GM18867 (cell line): ENCODE measurements around the gene C1QA.

Experiments
- ATAC-seq: cut with Tn5 transposase; IDR thresholded peaks from one replicate; pipeline ENCODE4 v1.9.1; 2021; ENCODE audit warnings: mild to moderate bottlenecking, moderate library complexity; ENCODE audit not compliant: unreplicated experiment

Gene C1QA, protein sequence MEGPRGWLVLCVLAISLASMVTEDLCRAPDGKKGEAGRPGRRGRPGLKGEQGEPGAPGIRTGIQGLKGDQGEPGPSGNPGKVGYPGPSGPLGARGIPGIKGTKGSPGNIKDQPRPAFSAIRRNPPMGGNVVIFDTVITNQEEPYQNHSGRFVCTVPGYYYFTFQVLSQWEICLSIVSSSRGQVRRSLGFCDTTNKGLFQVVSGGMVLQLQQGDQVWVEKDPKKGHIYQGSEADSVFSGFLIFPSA

GRCh38 chr1:22636353-22636752 is at the start of gene C1QA:
C1QA (plus strand) TSS chr1:22636628; CDS start chr1:22637617, 989 bp downstream.
- ATAC-seq, result no peak

GRCh38 chr1:22587247-22587646 is 49.2 kb upstream of the C1QA start:
- ATAC-seq, result no peak

GRCh38 chr1:22588899-22589422 is 47.5 kb upstream of the C1QA start:
- no peak for ATAC-seq

GRCh38 chr1:22591576-22591975 is 44.9 kb upstream of the C1QA start:
- no peak for ATAC-seq

DNA sequence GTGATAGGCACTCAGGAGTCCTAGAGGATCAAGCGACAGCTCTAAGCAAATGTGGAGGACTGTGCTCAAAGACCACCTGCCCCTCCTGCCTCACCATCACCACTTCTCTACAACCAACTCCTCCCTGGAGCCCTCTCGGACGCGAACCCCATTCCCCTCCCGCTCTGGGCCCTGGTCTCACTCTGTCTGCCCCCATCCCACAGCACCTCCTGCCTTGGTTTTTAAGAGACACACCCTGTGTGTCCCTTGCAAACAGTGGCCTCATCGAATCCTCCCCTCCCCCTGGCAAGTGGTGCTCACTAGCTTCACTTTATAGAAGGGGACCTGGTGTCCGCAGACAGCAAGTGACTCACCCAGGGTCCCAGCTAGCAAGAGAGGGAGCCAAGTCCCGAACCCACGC is 44.4 kb upstream of the C1QA start:
- ATAC-seq, result no peak

- ATAC-seq, result no peak
Measured at GRCh38 chr1:22592919-22593790, 43.3 kb upstream of the C1QA start.

DNA sequence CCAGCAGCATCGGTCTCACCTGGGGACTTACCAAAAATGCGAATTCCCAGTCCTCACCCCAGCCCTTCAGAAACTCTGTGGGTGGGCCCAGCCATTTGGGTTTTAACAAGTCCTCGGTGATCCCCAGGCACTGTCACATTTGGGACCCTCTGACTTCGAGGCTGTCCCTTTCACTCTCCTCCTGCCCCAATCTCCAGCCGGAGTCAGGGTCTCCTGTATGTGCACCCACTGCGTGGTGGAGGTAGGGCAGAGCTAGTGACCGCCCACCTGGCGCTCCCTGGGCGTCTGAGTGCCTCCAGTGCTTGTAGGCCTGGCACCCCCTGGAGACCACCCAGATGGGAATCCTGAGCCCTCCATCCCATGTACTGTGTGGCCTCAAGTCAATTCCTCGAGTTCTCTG is 42.0 kb upstream of the C1QA start:
- ATAC-seq, result no peak

DNA sequence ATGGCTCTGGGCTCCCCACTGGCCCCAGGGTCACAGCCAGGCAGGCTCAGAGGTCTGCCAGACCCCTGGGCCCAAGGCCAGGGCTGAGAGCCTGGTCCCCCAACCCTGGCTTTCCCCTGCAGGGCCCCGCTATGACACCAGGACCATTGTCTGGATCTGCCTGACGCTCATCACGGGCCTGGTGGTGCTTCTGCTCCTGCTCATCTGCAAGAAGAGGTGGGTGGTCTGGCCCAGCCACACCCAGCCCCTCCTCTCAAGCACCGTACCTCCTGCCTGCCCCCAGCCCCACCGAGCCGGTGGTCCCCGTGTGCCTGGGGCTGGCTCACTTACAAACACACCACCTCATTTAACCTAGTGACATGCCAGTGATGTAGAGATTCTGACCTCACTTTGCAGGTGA is 41.3 kb upstream of the C1QA start:
- no peak for ATAC-seq

DNA sequence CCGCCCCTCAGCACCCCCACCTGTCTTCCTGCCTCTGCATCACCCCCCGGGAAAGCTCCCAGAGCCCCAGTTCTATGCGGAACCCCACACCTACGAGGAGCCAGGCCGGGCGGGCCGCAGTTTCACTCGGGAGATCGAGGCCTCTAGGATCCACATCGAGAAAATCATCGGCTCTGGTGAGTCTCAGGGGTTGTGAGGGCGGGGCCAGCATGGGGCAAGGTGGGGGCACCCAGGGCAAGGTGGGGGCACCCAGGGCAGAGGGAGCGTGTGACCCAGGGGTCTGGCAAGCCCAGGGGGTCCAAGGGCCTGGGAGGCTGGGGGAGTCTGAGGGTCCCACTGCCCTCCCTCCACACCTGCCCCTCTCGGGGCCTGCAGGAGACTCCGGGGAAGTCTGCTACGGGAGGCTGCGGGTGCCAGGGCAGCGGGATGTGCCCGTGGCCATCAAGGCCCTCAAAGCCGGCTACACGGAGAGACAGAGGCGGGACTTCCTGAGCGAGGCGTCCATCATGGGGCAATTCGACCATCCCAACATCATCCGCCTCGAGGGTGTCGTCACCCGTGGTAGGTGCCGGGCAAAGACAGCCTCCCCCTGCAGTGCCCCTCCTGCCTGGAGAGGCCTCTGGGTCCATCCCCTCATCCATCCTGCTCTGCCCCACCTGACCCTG is 39.0 kb upstream of the C1QA start:
- ATAC-seq, result no peak

DNA sequence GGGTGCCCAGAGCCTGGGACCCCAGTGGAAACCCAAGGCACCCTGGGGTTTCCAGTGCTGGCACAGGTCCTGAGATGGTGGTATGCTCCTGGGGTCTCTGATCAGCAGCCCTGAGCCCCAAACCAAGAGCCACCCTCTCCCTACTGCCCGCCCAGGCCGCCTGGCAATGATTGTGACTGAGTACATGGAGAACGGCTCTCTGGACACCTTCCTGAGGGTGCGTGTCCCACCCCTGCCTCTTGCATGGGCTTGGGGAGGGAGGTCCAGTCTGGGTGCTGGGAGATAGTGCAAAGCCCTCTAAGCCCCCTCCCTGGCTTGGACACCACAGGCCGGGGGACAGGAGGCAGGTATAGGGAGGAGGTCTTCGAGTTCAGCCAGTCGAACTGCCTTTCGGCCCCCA is 38.4 kb upstream of the C1QA start:
- ATAC-seq, result no peak

GRCh38 chr1:22598736-22599135 is 37.7 kb upstream of the C1QA start:
- no peak for ATAC-seq

DNA sequence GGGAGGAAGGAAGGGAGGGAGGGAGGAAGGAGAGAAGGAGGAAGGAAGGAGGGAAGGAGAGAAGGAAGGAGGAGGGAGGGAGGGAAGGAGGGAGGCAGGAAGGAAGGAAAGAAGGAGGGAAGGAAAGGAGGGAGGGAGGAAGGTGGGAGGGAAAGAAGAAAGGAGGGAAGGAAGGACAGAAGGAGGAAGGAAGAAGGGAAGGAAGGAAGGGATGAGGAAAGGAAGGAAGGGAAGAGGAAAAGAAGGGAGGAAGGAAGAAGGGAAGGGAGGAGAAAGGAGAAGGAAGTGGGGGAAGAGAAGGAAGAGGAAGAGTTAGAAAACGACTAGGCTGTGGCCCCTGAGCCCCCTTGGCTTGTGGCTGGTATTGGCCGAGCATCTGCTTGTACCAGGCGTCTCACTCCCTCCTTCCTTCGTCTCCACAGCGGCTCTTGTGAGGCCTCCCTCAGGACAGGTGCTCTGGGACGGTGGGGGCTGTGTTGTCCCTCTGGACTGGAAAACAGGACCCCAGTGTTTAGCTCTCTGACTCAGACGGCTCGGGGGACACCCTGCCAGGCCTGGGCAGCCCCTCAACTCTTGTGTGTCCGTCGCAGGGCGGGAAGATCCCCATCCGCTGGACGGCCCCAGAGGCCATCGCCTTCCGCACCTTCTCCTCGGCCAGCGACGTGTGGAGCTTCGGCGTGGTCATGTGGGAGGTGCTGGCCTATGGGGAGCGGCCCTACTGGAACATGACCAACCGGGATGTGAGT is 36.2 kb upstream of the C1QA start:
- no peak for ATAC-seq

- ATAC-seq, result no peak
Measured at GRCh38 chr1:22600817-22601605, 35.4 kb upstream of the C1QA start.

- no peak for ATAC-seq
Measured at GRCh38 chr1:22601610-22602009, 34.8 kb upstream of the C1QA start.

DNA sequence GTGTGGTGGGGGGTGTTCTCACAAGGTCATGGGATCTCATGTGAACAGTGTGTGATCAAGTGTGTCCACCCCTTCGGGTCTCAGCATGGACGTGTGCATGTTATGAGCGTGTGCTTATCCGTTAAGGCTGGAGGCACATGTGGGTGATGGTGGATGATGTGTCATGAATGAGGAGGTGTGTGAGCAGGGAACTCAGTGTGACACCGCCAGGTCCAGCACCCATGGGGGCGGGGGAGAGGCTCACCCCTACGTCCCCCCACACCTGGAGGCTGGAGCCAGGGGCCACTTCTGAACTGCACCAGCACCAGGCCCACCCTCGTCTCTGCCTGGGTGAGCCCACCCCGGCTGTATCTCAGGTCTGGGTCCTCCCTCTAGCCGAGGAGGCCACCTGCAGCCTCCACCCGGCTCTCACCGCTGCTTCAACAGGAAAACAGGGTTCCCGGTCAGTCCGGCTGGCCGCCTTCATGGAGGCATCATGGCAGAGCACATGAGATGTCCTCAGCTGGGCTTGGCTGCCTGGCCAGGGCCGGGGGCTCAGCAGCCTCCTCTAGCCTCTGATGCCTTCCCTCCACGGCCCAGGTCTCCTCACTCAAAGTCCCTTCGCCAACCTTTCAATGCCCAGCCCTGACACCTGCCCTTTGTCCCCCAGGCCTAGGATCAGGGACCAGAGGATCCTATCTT is 34.2 kb upstream of the C1QA start:
- ATAC-seq, result no peak

GRCh38 chr1:22606161-22606560 is 30.3 kb upstream of the C1QA start:
- no peak for ATAC-seq

GRCh38 chr1:22607154-22607553 is 29.3 kb upstream of the C1QA start:
- no peak for ATAC-seq

DNA sequence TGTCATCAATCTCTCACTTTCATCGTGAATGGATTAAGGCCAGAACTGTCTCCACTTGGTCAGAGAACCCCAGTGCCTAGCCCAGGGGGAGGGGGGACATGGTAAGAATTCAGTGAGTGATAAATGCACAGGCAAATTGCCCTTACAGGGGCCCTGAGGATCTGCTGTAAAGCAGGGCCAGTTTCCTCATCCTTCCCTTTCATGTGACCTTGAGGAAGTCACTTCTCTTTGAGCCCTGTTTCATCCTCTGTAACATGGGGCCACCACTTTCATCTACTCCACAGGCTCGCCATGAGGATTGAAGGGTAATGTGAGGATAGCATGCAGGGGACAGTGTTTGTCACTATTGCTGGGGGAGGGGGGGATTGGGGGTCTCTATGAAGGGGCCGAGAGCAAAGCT is 28.1 kb upstream of the C1QA start:
- ATAC-seq, result no peak

DNA sequence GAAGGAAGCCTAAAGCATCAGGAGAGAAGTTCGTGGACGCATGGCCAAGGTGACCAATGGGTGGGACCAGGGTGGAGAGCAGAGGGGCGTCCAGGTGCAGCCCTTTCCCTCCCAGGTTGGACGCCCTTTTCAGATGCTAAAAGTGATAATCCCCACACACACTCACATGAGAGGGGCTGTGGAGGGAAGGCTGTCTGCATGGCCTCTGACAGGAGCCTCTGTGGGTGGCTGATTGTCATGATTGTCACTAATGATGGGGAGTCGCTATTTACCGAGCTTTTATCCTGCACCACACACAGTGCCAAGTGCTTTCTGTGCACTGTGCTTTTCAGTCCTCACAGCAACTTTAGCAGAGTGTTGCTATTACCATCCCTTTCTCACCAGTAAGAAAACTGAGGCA is 27.1 kb upstream of the C1QA start:
- ATAC-seq, result no peak

- ATAC-seq, result no peak
Measured at GRCh38 chr1:22611530-22611947, 24.9 kb upstream of the C1QA start.
